ENCODE results near the gene ABCB4.

Gene ABCB4

GRCh38 chr7:87413951-87414793 lies 61.3 kb downstream of the ABCB4 start:
- no peaks in the 10 kb centered on the region for H3K36me3 ChIP-seq
- H3K27me3 ChIP-seq = no peaks in the 10 kb centered on the region
- no peak overlapping the region for H3K4me3 ChIP-seq (ENCODE audit: low read depth, low read length)
- H3K9me3 ChIP-seq = no peaks in the 10 kb centered on the region
- TF ChIP-seq CTCF (IDR thresholded peaks at IDR 0.05; ENCODE audit: low read depth, low read length) = no peak
- H3K4me1 ChIP-seq = no peaks in the 10 kb centered on the region
- DNase-seq = no peak

GRCh38 chr7:87413029-87413428 lies 62.5 kb downstream of the ABCB4 start:
- TF ChIP-seq CTCF (IDR thresholded peaks at IDR 0.05; ENCODE audit: low read depth, low read length) = no peak
- no peaks in the 10 kb centered on the region for H3K4me1 ChIP-seq
- DNase-seq = no peak

GRCh38 chr7:87411186-87411585 lies 64.3 kb downstream of the ABCB4 start:
- H3K4me1 ChIP-seq = no peaks in the 10 kb centered on the region
- H3K27me3 ChIP-seq = no peaks in the 10 kb centered on the region
- H3K36me3 ChIP-seq = no peaks in the 10 kb centered on the region
- no peak overlapping the region for H3K4me3 ChIP-seq (ENCODE audit: low read depth, low read length)
- no peak for TF ChIP-seq CTCF (IDR thresholded peaks at IDR 0.05; ENCODE audit: low read depth, low read length)
- H3K9me3 ChIP-seq = no peaks in the 10 kb centered on the region
- no peak for DNase-seq

More at GRCh38 chr7:87413029-87413428, 62.5 kb downstream of the ABCB4 start:
- Histone ChIP-seq H3K36me3 (no peaks in the 10 kb centered on the region), H3K27me3 (no peaks in the 10 kb centered on the region), H3K4me3 (ENCODE audit: low read depth, low read length) (no peak overlapping the region), H3K9me3 (no peaks in the 10 kb centered on the region)

- Histone ChIP-seq H3K36me3 (no peaks in the 10 kb centered on the region), H3K27me3 (no peaks in the 10 kb centered on the region), H3K4me1 (no peaks in the 10 kb centered on the region; the same call in 1 of the 2 replicates), H3K4me3 (ENCODE audit: low read depth, low read length) (no peak overlapping the region), H3K9me3 (no peaks in the 10 kb centered on the region)
- DNase-seq = no peak
- no peak for TF ChIP-seq CTCF (IDR thresholded peaks at IDR 0.05; ENCODE audit: low read depth, low read length)
Observed at GRCh38 chr7:87404674-87405073, 70.8 kb downstream of the ABCB4 start.

GRCh38 chr7:87398446-87398845 lies 77.0 kb downstream of the ABCB4 start:
- no peak for DNase-seq
- H3K27me3 ChIP-seq = no peaks in the 10 kb centered on the region
- TF ChIP-seq CTCF (IDR thresholded peaks at IDR 0.05; ENCODE audit: low read depth, low read length) = no peak

GRCh38 chr7:87395442-87396020 lies 79.9 kb downstream of the ABCB4 start:
- Histone ChIP-seq H3K4me3 (ENCODE audit: low read depth, low read length) (no peak overlapping the region), H3K4me1 (no peaks in the 10 kb centered on the region; the same call in 1 of the 2 replicates), H3K9me3 (no peaks in the 10 kb centered on the region), H3K27me3 (no peaks in the 10 kb centered on the region), H3K36me3 (no peaks in the 10 kb centered on the region)
- no peak for DNase-seq
- TF ChIP-seq CTCF (IDR thresholded peaks at IDR 0.05; ENCODE audit: low read depth, low read length) = no peak

More at GRCh38 chr7:87398446-87398845, 77.0 kb downstream of the ABCB4 start:
- H3K9me3 ChIP-seq = no peaks in the 10 kb centered on the region
- no peaks in the 10 kb centered on the region; the same call in 1 of the 2 replicates for H3K4me1 ChIP-seq
- H3K4me3 ChIP-seq (ENCODE audit: low read depth, low read length) = no peak overlapping the region
- no peaks in the 10 kb centered on the region for H3K36me3 ChIP-seq
